K562 (cell line): Measurements from ENCODE around the gene CD47. TPM values are rescaled to one million over a fixed set of nuclear protein-coding genes. Genes with fewer than 3 reads are reported as not detected.

Experiments
- ATAC-seq: fragments of 200-7000 bp; cut with Tn5 transposase; 3 replicates; pipeline ENCODE4 v1.9.1; 2020; ENCODE audit warnings: moderate library complexity
- BruUV-seq: library from RNA; stranded (reverse); fragments of 400-500 nt; replicated peaks from 2 replicates; lab custom pipeline; 2021; lab: Mats Ljungman, UMichigan
- CTCF ChIA-PET: fragments of 300-600 bp; formaldehyde crosslinking; extraction: SDS; loops from one replicate; lab custom pipeline; 2021; ENCODE audit warnings: low intra/inter-chr PET ratio; lab: Yijun Ruan, JAX
- POLR2A ChIA-PET: fragments of 300-600, 350-650 bp; sonication (Branson Sonifier 250); formaldehyde crosslinking; extraction: SDS; loops from one replicate; lab custom pipeline; 2021; ENCODE audit warnings: antibody characterized with exemption, inconsistent platforms; lab: Yijun Ruan, JAX
- DNase-seq, 4 experiments: peaks; one replicate each; pipeline versions ENCODE4 v3.0.0 to v3.0.0-alpha.2; 2011 to 2018; ENCODE audit warnings: low spot score in 3 of 4, mixed read lengths in 3 of 4; ENCODE audit errors: extremely low read depth in 1 of 4
- FAIRE-seq: peaks from 2 replicates; lab custom pipeline; 2011; peaks lifted over from hg19 to GRCh38; lab: Jason Lieb, UNC
- H2AFZ ChIP-seq: 2 replicates; pipeline ENCODE4 v1.6.0; 2011; ENCODE audit warnings: low read depth, low read length, control low read depth, inconsistent platforms
- H3K27ac ChIP-seq: fragments of 200-600 bp; 3 replicates; pipeline ENCODE4 v1.8.0; 2011; ENCODE audit warnings: low read depth, mild to moderate bottlenecking, control low read depth, inconsistent platforms, low read length, moderate library complexity, mixed read lengths; ENCODE audit errors: extremely low read depth
- H3K27me3 ChIP-seq, 2 experiments: fragments of 300-600 bp in 1 of 2; 2 replicates in 1 of 2; 3 replicates in 1 of 2; pipeline versions ENCODE4 v1.6.0 to v1.8.0; 2011; ENCODE audit warnings: inconsistent platforms in 2 of 2, low read length in 2 of 2, mild to moderate bottlenecking in 1 of 2, mixed read lengths in 1 of 2, moderate library complexity in 1 of 2; ENCODE audit not compliant: control insufficient read depth in 2 of 2, insufficient read depth in 2 of 2
- H3K36me3 ChIP-seq: fragments of 300-600 bp; 3 replicates; pipeline ENCODE4 v1.8.0; 2011; ENCODE audit warnings: mild to moderate bottlenecking, low read length, inconsistent platforms; ENCODE audit not compliant: control insufficient read depth, insufficient read depth
- H3K4me1 ChIP-seq, 2 experiments: fragments of 200-600 bp in 1 of 2; replicated peaks in 1 of 2; 2 replicates in 1 of 2; 3 replicates in 1 of 2; pipeline versions ENCODE4 v1.5.1 to v1.8.0; 2011; ENCODE audit warnings: inconsistent platforms in 2 of 2, low read length in 2 of 2, mild to moderate bottlenecking in 1 of 2, mixed read lengths in 1 of 2, moderate library complexity in 1 of 2; ENCODE audit not compliant: control insufficient read depth in 2 of 2, insufficient read depth in 2 of 2
- H3K4me2 ChIP-seq: 2 replicates; pipeline ENCODE4 v1.6.1; 2011; ENCODE audit warnings: low read length, control low read depth, inconsistent platforms, mixed read lengths; ENCODE audit not compliant: insufficient read depth
- H3K4me3 ChIP-seq: fragments of 200-600 bp; sonication (generic), shearing (Covaris generic); 2 replicates; pipeline ENCODE4 v1.5.1; 2016; ENCODE audit warnings: control low read depth, inconsistent platforms
- H3K79me2 ChIP-seq: fragments of 200-600 bp; 3 replicates; pipeline ENCODE4 v1.8.0; 2011; ENCODE audit warnings: low read length, inconsistent platforms; ENCODE audit not compliant: control insufficient read depth, insufficient read depth
- H3K9ac ChIP-seq, 2 experiments: 2 replicates each; pipeline versions ENCODE4 v1.6.0 to v1.6.1; 2011; ENCODE audit warnings: low read depth in 2 of 2, low read length in 2 of 2, control low read depth in 1 of 2, inconsistent platforms in 1 of 2, mild to moderate bottlenecking in 1 of 2, mixed read lengths in 1 of 2; ENCODE audit not compliant: insufficient read depth in 1 of 2
- H3K9me1 ChIP-seq: one replicate; pipeline ENCODE4 v1.6.0; 2011; ENCODE audit warnings: inconsistent platforms, mild to moderate bottlenecking, low read length, moderate library complexity; ENCODE audit not compliant: control insufficient read depth, insufficient read depth
- H3K9me3 ChIP-seq: replicated peaks from 2 replicates; pipeline ENCODE4 v1.5.1; 2011; ENCODE audit warnings: low read depth, low read length, inconsistent platforms; ENCODE audit not compliant: control insufficient read depth, insufficient read depth
- H4K20me1 ChIP-seq: replicated peaks from 2 replicates; pipeline ENCODE4 v1.6.1; 2011; ENCODE audit warnings: low read length, inconsistent platforms, mixed read lengths; ENCODE audit not compliant: control insufficient read depth, insufficient read depth
- C11orf30 ChIP-seq: fragments of 450-650 bp; IDR thresholded peaks from 2 replicates; pipeline ENCODE4 v1.6.1; 2016; ENCODE audit warnings: low read depth, mild to moderate bottlenecking
- DACH1 ChIP-seq: fragments of 450-650 bp; IDR thresholded peaks from 2 replicates; pipeline ENCODE4 v1.6.1; 2018; ENCODE audit not compliant: partially characterized antibody
- IRF2 ChIP-seq: sonication (generic); formaldehyde crosslinking; IDR thresholded peaks from 2 replicates; pipeline ENCODE4 v1.8.1; 2022; ENCODE audit warnings: mild to moderate bottlenecking, missing genetic modification reagents
- JUN ChIP-seq, 2 experiments: sonication (generic) in 1 of 2; formaldehyde crosslinking in 1 of 2; IDR thresholded peaks; 2 replicates each; pipeline versions ENCODE4 v1.6.1 to v1.8.0; 2012 to 2022; ENCODE audit warnings: borderline replicate concordance in 2 of 2, mild to moderate bottlenecking in 2 of 2, improper control_type of control experiment in 1 of 2, low read depth in 1 of 2, low read length in 1 of 2, missing genetic modification reagents in 1 of 2
- MITF ChIP-seq: IDR thresholded peaks from 2 replicates; pipeline ENCODE4 v1.6.1; 2014; ENCODE audit warnings: antibody characterized with exemption
- PCBP1 ChIP-seq: fragments of 200-400 bp; formaldehyde crosslinking; IDR thresholded peaks from 2 replicates; pipeline ENCODE4 v1.6.1; 2018; ENCODE audit warnings: mild to moderate bottlenecking, low read depth, low read length; ENCODE audit not compliant: poor library complexity, severe bottlenecking
- ZKSCAN1 ChIP-seq: fragments of 150-350 bp; IDR thresholded peaks from 2 replicates; pipeline ENCODE4 v1.6.1; 2016; ENCODE audit warnings: low read depth, low read length
- ZNF224 ChIP-seq: sonication (generic); formaldehyde crosslinking; IDR thresholded peaks from 2 replicates; pipeline ENCODE4 v1.8.0; 2022; ENCODE audit warnings: mild to moderate bottlenecking, missing genetic modification reagents
- ZNF23 ChIP-seq: fragments of 250-450 bp; sonication (Bioruptor Pico); IDR thresholded peaks from 2 replicates; pipeline ENCODE4 v1.4.0; 2020; ENCODE audit warnings: mild to moderate bottlenecking
- ZNF561 ChIP-seq: fragments of 450-650 bp; formaldehyde crosslinking; conservative IDR thresholded peaks from 2 replicates; pipeline ENCODE4 v1.4.0; 2020; ENCODE audit warnings: mild to moderate bottlenecking, moderate library complexity
- WGBS: fragments of 100-300 bp; shearing (Covaris generic); methylation state at CpG from one replicate; pipeline ENCODE4 v1.1.6; 2016; ENCODE audit warnings: low coverage, mixed read lengths; ENCODE audit not compliant: insufficient coverage; ENCODE audit errors: missing lambda C conversion rate; 5-methylcytosine and 5-hydroxymethylcytosine counted together
- in situ Hi-C: fragments of 300-500 bp; cut with MboI; formaldehyde crosslinking; loops from 4 replicates; pipeline ENCODE4 v1.15.0; 2018; ENCODE audit warnings: inconsistent platforms, mixed read lengths
- intact Hi-C: fragments of 100-400 bp; cut with micrococcal nuclease; formaldehyde crosslinking; loops from 2 replicates; pipeline ENCODE4 v1.14.2; 2022
- polyA plus RNA-seq, 8 experiments: library from polyadenylated mRNA; depleted of rRNA in 4 of 8; stranded (reverse) in 5 of 8; unstranded in 3 of 8; fragments of >200 nt; fragmentation: Nextera tagmentation in 2 of 8; fragmentation: Illumina TruSeq in 1 of 8; extraction: Ambion mirVana in 2 of 8; extraction: Trizol in 1 of 8; gene quantifications; 2 replicates each; pipeline versions ENCODE4 v1.2.1 to v1.2.3, GENCODE V29; 2011 to 2014; ENCODE audit warnings: inconsistent platforms in 1 of 8, missing spikeins in 1 of 8
- total RNA-seq, 7 experiments: library from RNA; depleted of rRNA in 6 of 7; stranded (reverse); fragments of >200 nt in 6 of 7; fragmentation: Illumina TruSeq in 2 of 7; extraction: Trizol in 2 of 7; gene quantifications; 2 replicates each; pipeline versions ENCODE4 v1.2.1 to v1.2.3, GENCODE V29; 2011 to 2021; ENCODE audit warnings: low replicate concordance in 1 of 7

Gene CD47
- total and polyA plus RNA-seq, 9 of the 15 experiments (the other 6 are each of a cell fraction or from before 2014, with no cell fraction given), result 10.2 to 62.6 (median 36.3) TPM

- no peak overlapping the region for H3K27ac ChIP-seq
- no peak overlapping the region for H2AFZ ChIP-seq
- TF ChIP-seq ZKSCAN1 (no peak), IRF2 (CRISPR knock-in tag) (no peak), C11orf30 (no peak), PCBP1 (no peak), ZNF224 (CRISPR knock-in tag) (no peak), ZNF561 (CRISPR knock-in tag) (no peak), DACH1 (no peak), MITF (no peak), ZNF23 (CRISPR knock-in tag) (no peak), JUN (IDR thresholded peaks at IDR 0.05; ENCODE audit: borderline replicate concordance, low read depth, low read length) (no peak), JUN (CRISPR knock-in tag; IDR thresholded peaks at IDR 0.05; ENCODE audit: borderline replicate concordance) (no peak)
- 80% methylated on average over 1 of the region's 2 CpGs for WGBS
- H3K9me3 ChIP-seq, result no peaks in the 10 kb centered on the region
- peaks cover 44% of the 10 kb centered on the region for H3K79me2 ChIP-seq
- no peak overlapping the region for H3K4me3 ChIP-seq
- ChIA-PET CTCF (no interaction called here), POLR2A (no interaction called here)
- intact Hi-C loops, result no loop called here
- H3K36me3 ChIP-seq, result no peaks in the 10 kb centered on the region
- no peaks in the 10 kb centered on the region for H4K20me1 ChIP-seq
- no TSS peak for BruUV-seq
- peaks cover 0 to 12% of the 10 kb centered on the region in 2 experiments; a peak in 2 of 5 replicates for H3K4me1 ChIP-seq
- in situ Hi-C loops, result no loop called here
- DNase-seq, result no peak
- H3K27me3 ChIP-seq, result no peaks in the 10 kb centered on the region
- FAIRE-seq, result no peak
- no peak overlapping the region for H3K4me2 ChIP-seq
- ATAC-seq, result no peak
- no peak overlapping the region for H3K9ac ChIP-seq
- H3K9me1 ChIP-seq, result no peaks in the 10 kb centered on the region
These were observed 5.0 kb downstream of the CD47 start for GRCh38 chr3:108085810-108086350.
